GM18520 (cell line): ENCODE measurements around the gene KLC1.

Experiments
- ATAC-seq: cut with Tn5 transposase; IDR thresholded peaks from one replicate; pipeline ENCODE4 v1.9.1; 2021; ENCODE audit not compliant: unreplicated experiment

The KLC1 gene

DNA sequence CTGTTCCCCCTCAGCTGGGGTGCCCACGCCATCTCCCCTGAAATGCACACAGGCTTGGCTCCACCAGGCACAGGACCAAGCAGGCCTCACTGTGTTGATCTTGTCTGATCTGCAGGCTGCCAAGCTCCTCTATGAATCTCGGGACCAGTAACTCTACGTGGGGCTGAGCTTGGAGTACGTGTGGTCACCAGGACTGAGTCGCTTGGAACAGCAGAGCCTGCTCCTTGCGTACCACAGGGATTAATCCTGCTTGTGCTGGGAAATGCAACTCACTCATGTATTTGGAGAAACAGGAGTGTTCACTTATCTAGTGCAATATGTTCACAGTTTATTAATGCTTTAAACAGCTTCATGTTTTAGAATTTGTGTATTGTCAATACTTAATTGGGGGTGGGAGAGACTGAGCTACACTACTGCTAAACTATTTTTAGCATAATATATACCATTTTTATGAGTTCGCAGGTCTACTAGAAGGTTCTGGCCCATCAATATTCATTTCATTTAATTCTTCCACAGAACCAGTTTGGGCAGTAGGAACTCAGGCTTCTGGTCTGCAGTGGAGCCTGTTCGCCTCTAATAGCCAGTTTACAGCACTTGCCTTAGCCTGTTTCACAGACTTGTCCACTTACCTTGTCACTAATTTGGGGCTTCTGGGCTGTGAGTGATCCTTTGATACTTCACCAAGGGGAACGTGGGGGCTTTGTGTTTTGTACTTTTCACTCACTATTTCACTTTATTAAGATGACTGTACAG, 104.0 kb downstream of the KLC1 start:
- ATAC-seq, result no peak

DNA sequence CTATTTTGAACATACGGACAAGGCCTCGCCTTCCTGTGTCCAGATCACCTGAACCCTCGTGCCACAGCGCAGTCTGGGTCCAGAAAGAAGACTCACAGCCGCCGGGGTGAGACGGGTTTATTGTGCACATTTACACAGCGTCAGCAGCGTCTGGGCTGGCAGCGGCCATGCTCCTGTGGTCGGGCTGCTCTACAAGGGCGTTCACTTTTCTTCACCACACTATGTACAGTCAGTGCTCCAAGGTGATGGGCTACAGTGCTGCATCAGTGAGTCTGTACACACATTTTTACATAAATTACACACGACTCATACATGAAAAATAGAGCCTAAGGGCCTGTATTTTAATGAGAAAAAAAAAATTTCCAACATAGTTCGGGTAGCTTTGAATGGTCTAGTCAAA, 104.6 kb downstream of the KLC1 start:
- no peak for ATAC-seq

DNA sequence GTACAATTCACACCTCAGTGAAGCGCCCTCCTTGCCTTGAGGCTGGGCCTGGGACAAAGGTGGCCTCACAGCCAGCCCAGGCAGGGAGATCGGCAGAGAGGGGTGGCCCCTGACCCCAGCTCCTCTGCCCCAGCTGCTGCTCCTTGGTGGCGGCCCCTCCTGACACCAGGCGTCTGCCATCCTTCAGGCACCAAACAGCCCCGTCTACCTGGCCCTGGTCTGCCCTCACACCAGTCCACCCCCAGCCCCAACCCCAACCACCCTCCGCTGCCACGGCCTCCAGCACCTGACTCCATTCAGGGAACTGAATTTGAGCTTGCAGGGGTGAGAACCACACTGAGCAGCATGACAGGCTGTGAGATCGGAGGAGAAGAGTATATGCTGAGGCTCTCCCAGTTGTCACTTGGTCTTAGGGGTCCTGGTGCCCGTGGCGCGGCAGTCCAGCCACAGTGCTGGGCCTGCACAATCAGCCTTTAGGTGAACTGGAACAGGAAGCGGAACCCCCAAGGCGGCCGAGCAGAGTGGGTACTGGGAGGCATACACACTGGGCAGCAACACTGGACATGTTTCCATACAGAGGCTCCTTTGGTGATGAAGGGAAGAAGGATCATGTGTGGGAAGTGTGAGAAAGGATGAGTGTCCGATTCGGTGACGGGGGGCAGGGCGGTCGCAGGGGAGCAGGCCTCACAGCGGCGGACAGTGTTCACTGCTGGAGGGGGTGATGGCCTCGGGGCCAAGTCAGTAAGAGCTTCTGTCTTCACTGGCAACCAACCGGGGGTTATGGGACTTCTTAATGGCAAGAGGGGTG, 105.3 kb downstream of the KLC1 start:
- no peak for ATAC-seq

DNA sequence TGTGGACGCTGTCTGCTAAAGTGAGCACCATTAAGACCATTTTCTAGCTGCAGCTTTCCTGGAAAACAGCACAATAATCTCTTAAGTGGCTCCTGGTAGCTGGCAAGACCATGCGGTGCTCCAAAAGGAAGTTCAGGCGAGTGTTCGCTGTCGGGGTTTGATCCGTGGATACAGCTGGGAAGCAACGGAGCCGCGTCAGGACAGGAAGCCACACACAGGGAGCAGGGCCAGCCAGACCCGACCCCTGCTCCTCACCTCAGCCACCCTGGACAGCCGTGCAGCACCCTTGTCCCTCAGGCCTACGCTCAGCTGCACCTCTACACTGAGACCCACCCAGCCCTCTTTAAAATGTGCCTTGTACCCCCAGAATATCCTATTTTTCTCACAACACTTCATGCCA, 106.0 kb downstream of the KLC1 start:
- no peak for ATAC-seq

DNA sequence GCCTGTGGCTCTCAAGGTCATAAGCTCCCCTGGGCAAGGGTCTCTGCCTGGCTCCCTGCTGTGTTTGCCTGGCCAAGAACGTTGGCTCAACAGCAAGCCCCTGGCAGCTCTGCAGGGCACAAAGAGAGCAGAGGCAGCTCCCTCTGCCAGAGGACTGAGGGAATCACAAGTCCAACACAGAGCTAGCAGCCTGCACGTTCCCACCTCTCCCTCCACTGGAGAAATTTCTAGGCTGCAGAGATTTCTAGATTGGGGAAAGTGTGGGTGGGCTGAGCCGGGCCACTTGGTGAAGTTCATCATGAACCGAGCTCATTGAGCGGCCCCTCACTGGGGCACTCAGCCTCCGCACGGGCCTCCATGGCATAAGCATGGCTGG, 106.4 kb downstream of the KLC1 start:
- no peak for ATAC-seq

DNA sequence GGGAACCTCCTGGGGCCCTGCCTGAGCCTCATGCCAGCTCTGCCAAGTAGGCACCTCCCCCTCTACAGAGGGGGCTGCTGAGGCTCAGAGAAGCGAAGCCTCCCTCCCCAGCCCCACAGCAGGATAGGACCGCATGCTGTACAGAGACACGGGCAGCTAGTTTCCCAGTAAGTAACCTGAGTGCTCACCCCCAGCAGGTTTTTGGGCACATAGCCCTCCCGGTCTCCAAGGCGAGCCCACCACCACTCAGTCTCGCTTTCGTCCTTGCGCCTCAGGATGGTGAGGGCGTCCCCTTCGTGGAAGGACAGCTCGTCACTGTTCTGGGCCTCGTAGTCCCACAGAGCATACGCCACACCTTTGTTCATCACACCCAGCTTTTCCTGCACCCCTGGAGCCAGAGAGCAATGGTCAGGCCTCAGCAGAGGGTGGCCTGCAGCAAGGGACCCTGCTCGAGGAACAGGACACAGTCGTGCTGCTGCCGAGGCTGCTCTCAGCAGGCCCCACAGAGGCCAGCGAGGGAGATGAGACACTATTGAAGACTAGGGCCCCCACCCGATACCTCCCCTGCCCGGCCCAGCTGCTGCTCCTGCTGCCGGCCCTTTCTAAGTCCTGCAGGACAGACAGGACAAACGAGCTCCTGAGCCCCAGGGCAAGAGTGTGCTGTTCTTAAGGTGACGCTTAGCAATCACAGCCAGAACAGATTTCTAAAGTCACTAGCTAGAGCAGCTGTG, 107.0 kb downstream of the KLC1 start:
- no peak for ATAC-seq

DNA sequence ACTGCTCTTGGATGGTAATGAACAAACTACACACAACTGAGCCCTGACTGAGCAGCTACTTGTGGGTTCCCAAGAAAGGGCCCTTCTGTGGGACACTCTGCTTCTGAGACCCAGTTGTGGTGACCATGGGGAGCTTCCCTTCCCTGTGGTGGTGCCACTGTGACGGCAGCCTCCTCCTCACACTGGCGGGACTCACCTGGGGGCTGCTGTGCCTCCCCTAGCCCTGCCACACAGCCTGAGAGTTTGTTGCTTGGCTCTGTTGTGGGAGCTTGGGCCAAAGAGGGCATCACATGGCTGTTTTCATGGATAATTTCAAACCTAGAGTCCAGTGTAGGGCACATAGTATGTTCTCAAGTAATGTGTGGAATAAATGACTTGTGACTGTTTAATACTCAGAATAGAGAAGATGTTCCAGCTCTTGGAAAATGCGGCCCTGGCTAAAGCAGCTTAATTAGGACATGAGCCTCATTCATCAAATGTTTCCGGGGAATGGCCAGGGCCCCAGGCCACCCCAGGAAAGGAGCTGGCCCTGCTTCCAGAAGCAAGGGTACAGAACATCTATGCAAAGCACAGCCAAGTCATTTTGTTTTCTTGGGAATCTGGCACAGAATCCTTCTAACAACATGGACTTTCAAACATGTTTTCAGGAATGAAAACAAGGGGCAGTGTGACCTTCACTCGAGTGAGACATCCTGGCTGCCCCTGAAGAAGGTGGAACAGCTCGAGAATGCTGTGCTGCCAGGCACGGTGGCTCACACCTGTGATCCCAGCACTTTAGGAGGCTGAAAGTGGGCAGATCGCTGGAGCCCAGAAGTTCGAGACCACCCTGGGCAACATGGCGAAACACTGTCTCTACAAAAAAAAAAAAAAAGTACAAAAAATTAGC, 107.8 kb downstream of the KLC1 start:
- ATAC-seq, result no peak

DNA sequence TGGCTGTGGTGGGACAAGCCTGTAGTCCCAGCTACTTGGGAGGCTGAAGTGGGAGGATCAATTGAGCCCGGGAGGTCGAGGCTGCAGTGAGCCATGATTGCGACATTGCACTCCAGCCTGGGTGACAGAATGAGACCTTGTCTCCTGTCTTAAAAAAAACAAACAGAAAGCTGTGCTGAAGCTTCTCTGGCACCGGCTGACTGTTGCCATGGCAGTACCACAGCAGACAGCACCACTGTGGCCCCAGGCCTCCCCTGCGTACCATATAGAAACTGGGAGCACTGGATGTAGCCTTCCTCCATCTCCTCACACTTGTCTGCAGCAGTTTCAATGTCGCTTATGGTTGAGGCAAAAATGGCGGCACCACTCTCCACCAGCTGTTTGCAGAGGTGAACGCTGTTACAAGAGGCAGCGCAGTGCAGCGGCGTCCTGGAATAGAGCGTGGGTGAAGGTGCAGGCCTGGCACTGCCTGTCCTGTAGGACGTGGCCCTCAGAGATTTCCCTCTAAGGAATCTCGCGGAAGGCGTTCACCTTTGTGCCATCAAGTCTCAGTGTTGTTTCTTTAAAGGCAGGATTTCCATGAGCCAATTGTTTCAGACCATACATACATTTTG, 108.5 kb downstream of the KLC1 start:
- no peak for ATAC-seq

DNA sequence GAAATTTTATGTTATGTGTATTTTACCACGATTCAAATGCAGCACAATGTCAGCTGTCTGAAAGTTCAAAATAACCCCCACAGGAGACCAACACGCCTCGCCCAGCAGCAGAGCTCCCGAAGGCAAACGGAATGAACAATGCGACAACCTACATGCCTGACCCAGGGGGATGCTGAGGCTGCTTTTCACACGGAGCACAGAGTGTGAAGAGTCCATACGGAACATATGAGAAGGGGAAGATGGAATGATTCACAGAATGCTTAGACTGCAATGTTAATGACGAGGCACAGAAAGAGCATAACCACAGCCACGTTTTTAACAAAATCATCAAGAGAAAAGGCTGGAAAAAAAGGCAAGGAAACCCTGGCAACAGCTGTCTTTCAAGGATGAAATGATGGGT, 109.2 kb downstream of the KLC1 start:
- no peak for ATAC-seq

DNA sequence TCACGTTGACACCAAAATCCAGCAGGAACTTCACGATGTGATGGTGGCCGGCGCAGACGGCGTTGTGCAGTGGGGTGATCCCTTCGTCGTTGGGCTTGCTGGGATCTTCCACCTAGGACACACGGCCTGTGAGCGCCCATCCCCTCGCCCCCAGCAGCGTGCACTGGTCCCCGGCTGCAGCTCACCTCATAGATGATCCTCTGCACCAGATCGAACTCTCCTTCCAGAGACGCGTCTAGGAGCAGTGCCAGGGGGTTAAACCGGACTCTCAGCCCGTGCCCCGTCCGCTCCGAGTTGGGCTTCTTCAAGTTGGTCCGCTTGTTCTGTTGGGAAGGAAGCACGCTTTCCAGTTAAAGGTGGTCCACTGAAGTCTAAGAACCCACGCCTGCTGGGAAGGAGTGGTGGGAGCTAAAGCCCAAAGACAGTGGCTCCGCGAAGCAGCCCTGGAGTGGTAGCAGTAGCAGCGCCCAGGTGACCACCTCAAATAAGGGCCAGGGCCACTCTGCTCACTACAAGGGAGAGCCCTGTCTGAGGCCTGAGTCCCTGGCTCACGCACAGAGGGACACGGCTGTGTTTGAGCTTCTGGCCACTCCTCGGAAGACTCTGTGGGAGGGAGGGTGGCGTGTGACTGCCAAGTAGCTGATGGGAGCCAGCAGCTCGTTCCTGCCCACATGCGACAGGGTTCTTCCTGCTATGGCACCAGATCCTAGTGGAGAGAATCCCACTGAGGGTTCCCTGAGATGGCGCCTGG, 109.9 kb downstream of the KLC1 start:
- ATAC-seq, result no peak

DNA sequence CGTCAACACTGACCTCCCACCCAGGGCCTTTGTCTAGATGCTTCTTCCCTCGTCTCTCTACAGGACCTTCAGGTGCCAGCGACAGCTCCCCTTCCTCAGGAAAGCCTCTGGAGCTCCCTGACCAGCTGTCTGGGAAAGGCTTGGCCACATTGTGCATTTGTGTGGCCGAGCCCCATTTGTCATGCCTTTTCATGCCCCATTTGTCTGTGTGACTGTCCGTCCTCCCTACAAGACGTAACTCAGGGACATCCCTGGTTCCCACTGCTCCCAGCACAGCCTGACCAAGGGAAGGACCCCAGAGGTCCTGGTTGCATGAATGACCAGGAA, 110.4 kb downstream of the KLC1 start:
- no peak for ATAC-seq

DNA sequence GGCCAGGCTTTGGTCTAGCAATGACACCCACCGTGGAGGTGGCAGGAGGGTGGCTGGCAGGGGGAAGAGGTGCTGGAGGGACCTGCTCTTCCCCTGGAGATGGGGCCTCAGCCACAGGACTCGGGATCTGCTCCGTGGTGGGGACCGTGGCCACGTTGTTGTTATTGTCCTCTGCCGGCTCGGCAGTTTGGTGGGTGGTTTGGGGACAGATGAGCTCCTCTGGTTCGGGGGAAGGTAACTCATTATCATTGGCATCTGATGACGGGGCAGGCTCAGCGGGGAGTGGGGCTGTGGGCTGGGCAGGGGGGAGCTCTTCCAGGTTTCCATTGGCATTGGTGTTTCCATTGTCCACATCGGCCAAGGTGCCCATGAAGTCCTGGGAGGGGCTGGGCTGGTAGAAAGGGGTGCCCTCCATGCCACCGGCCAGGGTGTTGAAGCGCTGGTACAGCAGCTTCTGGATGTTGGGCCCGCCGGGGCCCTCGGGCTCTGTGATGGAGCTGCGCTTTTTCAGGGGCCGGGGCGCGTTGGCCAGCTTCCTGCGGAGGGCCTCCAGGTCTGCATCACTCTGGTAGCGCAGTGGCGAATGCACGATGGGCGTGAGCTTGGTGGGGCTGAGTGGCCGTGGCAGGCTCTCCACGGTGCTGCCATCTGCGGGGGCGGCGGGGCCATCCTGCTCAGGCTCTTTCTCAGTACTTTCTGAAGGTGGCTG, 110.9 kb downstream of the KLC1 start:
- ATAC-seq, result no peak

DNA sequence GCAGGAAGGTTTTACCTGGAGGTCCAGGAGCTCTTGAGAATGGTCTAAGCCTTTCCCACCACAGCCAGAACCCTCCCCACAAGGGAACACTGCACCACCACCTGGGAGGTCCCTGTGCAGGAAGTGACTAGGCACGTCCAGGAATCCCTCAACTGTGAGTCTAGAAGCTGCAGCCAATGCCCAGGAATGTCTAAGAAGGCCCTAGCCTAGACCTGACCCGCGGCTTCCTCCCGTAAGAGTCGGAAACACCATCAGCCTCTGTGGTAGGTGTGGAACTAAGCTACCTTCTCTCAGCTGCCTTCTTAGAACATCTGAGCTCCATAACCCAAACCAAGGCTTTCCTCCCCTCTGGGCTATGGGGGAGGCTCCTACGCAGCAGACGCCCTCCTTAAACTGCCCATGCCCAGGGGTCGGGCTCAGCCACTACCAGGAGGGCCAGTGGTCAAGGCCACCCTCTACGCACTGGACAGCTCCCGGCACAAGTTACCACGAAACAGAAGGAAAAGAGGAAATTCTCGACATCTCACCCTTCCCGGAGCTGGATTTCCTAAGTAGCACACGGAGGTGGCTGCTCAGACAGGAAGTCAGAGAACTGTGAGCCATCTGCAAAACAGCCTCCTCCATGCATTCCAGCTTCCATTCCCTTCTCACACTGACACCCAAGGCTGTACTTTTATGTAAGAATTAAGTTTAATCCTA, 112.1 kb downstream of the KLC1 start:
- ATAC-seq, result no peak

DNA sequence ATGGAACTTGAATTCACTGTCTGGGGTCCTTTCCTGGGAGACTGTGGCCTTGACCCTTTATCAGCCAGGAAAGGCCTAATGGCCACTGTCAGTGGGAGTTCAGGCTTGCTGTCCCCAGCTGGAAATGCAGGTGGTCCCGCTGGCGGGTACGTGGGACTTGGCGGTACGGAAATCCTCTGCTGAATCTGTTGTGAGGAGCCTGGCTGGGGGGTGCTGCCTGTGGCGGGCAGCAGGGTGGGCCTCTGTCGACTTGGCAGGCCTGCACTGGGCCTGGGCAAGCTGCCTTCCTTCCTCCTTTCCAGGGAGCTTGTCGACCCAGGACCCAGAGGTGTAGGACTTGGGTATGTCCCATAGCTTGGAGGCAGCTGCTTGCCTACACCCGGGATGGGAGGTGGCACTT, 112.9 kb downstream of the KLC1 start:
- no peak for ATAC-seq

DNA sequence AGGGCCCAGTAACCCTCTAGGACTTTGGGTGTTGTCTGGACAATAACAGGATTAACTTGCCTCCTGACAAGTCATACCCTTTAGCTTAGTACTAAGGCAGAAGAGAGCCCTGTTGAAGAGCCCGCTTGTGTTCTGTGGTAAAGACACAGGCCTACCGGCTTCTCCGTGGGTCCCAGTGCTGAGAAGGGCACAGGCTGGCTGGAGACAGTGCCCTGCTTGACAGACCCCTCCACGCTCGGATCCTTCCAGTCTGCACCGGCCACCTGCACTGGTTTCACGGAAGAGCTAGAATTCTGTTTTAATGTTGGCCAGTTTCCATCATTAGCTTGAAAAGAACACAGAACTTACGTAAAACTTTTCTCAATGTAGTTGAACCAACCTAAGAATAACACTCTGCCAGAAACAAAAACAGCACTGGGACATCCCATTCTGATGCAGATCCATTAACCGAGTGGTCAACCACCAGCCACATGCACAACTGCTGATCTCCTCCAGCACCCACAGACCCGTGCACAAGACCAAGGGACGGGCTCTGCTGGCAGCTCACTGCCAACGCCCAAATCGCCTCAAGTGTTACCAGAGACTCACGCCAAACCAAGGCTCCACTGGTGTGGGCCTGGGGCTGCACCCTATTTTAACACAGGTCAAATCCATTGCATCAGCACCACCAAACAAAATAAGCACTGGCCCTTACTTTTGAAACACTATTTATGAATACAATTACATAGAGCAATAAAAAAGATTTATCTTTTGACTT, 113.7 kb downstream of the KLC1 start:
- ATAC-seq, result no peak

DNA sequence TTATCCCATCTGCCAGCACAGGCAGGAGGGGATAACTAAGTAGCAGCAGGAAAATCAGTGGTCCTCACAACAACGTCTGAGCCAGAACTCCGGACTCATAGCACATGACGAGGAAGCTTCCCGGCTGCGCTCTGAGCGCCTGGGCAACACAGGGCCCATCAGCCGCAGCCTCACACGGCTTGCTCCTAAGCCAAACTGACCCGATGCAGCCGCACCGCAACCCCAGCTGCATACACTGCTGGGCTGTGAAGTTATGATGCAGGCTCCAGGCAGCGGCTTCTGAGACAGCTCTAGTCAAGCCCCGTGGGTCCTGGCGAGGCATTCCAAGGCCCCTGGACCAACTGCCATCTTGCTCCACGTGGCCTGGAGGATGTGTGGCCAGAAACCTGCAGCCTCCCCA, 114.7 kb downstream of the KLC1 start:
- no peak for ATAC-seq

DNA sequence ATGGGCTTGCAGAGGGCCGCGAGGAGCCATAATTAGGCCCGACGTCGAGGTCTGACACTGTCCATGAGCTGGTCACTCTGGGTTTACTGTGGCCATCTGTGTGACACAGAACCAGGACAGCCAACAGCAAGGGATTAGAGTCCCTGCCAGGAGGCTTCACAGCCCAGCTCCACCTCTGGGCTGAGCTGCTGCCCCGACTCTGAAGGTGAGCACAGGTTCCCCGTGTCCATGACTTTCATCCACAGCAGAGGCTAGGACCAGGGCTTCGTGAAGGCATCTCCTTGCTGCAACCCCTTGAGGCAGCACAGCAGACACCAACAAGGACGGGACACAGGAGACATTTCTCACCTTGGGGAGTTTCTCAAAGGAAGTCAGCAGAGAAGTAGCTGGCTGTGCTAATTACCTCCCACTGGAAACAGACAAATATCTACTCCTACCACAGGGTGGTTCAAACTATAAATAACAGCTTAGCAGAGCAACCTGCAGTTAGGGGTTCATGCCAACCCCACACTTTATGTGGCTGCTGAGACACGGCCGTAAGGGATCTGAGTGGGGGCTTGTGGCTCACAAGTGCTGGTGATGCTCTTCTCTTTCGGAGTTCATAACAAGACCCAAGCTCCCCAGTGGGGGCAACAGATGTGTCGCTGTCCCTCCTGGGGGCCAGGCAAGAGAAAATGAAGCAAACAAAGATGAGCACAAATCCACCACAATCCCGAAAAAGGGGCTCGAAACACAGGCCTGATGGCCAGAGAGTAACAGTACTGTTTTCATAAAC, 115.8 kb downstream of the KLC1 start:
- ATAC-seq, result no peak
